K562 (cell line): ENCODE results near the gene ATOH1. TPM values are rescaled to one million over a fixed set of nuclear protein-coding genes. Genes with fewer than 3 reads are reported as not detected.

Experiments
- ATAC-seq: fragments of 200-7000 bp; cut with Tn5 transposase; 3 replicates; pipeline ENCODE4 v1.9.1; 2020; ENCODE audit warnings: moderate library complexity
- BruUV-seq: library from RNA; stranded (reverse); fragments of 400-500 nt; replicated peaks from 2 replicates; lab custom pipeline; 2021; lab: Mats Ljungman, UMichigan
- CTCF ChIA-PET: fragments of 300-600 bp; formaldehyde crosslinking; extraction: SDS; loops from one replicate; lab custom pipeline; 2021; ENCODE audit warnings: low intra/inter-chr PET ratio; lab: Yijun Ruan, JAX
- POLR2A ChIA-PET: fragments of 300-600, 350-650 bp; sonication (Branson Sonifier 250); formaldehyde crosslinking; extraction: SDS; loops from one replicate; lab custom pipeline; 2021; ENCODE audit warnings: antibody characterized with exemption, inconsistent platforms; lab: Yijun Ruan, JAX
- DNase-seq, 4 experiments: peaks; one replicate each; pipeline versions ENCODE4 v3.0.0 to v3.0.0-alpha.2; 2011 to 2018; ENCODE audit warnings: low spot score in 3 of 4, mixed read lengths in 3 of 4; ENCODE audit errors: extremely low read depth in 1 of 4
- FAIRE-seq: peaks from 2 replicates; lab custom pipeline; 2011; peaks lifted over from hg19 to GRCh38; lab: Jason Lieb, UNC
- H2AFZ ChIP-seq: 2 replicates; pipeline ENCODE4 v1.6.0; 2011; ENCODE audit warnings: low read depth, low read length, control low read depth, inconsistent platforms
- H3K27ac ChIP-seq: fragments of 200-600 bp; 3 replicates; pipeline ENCODE4 v1.8.0; 2011; ENCODE audit warnings: low read depth, mild to moderate bottlenecking, control low read depth, inconsistent platforms, low read length, moderate library complexity, mixed read lengths; ENCODE audit errors: extremely low read depth
- H3K27me3 ChIP-seq, 2 experiments: fragments of 300-600 bp in 1 of 2; 2 replicates in 1 of 2; 3 replicates in 1 of 2; pipeline versions ENCODE4 v1.6.0 to v1.8.0; 2011; ENCODE audit warnings: inconsistent platforms in 2 of 2, low read length in 2 of 2, mild to moderate bottlenecking in 1 of 2, mixed read lengths in 1 of 2, moderate library complexity in 1 of 2; ENCODE audit not compliant: control insufficient read depth in 2 of 2, insufficient read depth in 2 of 2
- H3K36me3 ChIP-seq: fragments of 300-600 bp; 3 replicates; pipeline ENCODE4 v1.8.0; 2011; ENCODE audit warnings: mild to moderate bottlenecking, low read length, inconsistent platforms; ENCODE audit not compliant: control insufficient read depth, insufficient read depth
- H3K4me1 ChIP-seq, 2 experiments: fragments of 200-600 bp in 1 of 2; replicated peaks in 1 of 2; 2 replicates in 1 of 2; 3 replicates in 1 of 2; pipeline versions ENCODE4 v1.5.1 to v1.8.0; 2011; ENCODE audit warnings: inconsistent platforms in 2 of 2, low read length in 2 of 2, mild to moderate bottlenecking in 1 of 2, mixed read lengths in 1 of 2, moderate library complexity in 1 of 2; ENCODE audit not compliant: control insufficient read depth in 2 of 2, insufficient read depth in 2 of 2
- H3K4me2 ChIP-seq: 2 replicates; pipeline ENCODE4 v1.6.1; 2011; ENCODE audit warnings: low read length, control low read depth, inconsistent platforms, mixed read lengths; ENCODE audit not compliant: insufficient read depth
- H3K4me3 ChIP-seq: fragments of 200-600 bp; sonication (generic), shearing (Covaris generic); 2 replicates; pipeline ENCODE4 v1.5.1; 2016; ENCODE audit warnings: control low read depth, inconsistent platforms
- H3K79me2 ChIP-seq: fragments of 200-600 bp; 3 replicates; pipeline ENCODE4 v1.8.0; 2011; ENCODE audit warnings: low read length, inconsistent platforms; ENCODE audit not compliant: control insufficient read depth, insufficient read depth
- H3K9ac ChIP-seq, 2 experiments: 2 replicates each; pipeline versions ENCODE4 v1.6.0 to v1.6.1; 2011; ENCODE audit warnings: low read depth in 2 of 2, low read length in 2 of 2, control low read depth in 1 of 2, inconsistent platforms in 1 of 2, mild to moderate bottlenecking in 1 of 2, mixed read lengths in 1 of 2; ENCODE audit not compliant: insufficient read depth in 1 of 2
- H3K9me1 ChIP-seq: one replicate; pipeline ENCODE4 v1.6.0; 2011; ENCODE audit warnings: inconsistent platforms, mild to moderate bottlenecking, low read length, moderate library complexity; ENCODE audit not compliant: control insufficient read depth, insufficient read depth
- H3K9me3 ChIP-seq: replicated peaks from 2 replicates; pipeline ENCODE4 v1.5.1; 2011; ENCODE audit warnings: low read depth, low read length, inconsistent platforms; ENCODE audit not compliant: control insufficient read depth, insufficient read depth
- H4K20me1 ChIP-seq: replicated peaks from 2 replicates; pipeline ENCODE4 v1.6.1; 2011; ENCODE audit warnings: low read length, inconsistent platforms, mixed read lengths; ENCODE audit not compliant: control insufficient read depth, insufficient read depth
- CREM ChIP-seq: IDR thresholded peaks from 2 replicates; pipeline ENCODE4 v1.6.1; 2014; ENCODE audit warnings: antibody characterized with exemption, low read depth
- ETV1 ChIP-seq: fragments of 450-650 bp; conservative IDR thresholded peaks from 2 replicates; pipeline ENCODE4 v1.6.1; 2016; ENCODE audit warnings: missing genetic modification characterization, control low read depth, low read depth, missing compliant biosample characterization
- HMGXB4 ChIP-seq: sonication (generic); formaldehyde crosslinking; IDR thresholded peaks from 2 replicates; pipeline ENCODE4 v1.8.1; 2023; ENCODE audit warnings: mild to moderate bottlenecking, missing genetic modification reagents
- HOXB6 ChIP-seq: fragments of 250-450 bp; sonication (Bioruptor Pico); IDR thresholded peaks from 2 replicates; pipeline ENCODE4 v1.5.1; 2022; ENCODE audit warnings: mild to moderate bottlenecking, borderline replicate concordance
- LEF1 ChIP-seq: fragments of 450-650 bp; IDR thresholded peaks from 2 replicates; pipeline ENCODE4 v1.6.1; 2016; ENCODE audit warnings: mild to moderate bottlenecking
- MTA2 ChIP-seq: fragments of 450-650 bp; IDR thresholded peaks from 2 replicates; pipeline ENCODE4 v1.6.1; 2016; ENCODE audit warnings: low read depth
- NCOR1 ChIP-seq: fragments of 450-650 bp; IDR thresholded peaks from 2 replicates; pipeline ENCODE4 v1.6.1; 2016; ENCODE audit warnings: mild to moderate bottlenecking, moderate library complexity
- NFATC3 ChIP-seq: fragments of 450-650 bp; IDR thresholded peaks from 2 replicates; pipeline ENCODE4 v1.6.1; 2017; ENCODE audit warnings: mild to moderate bottlenecking
- PRPF4 ChIP-seq: fragments of 200-400 bp; formaldehyde crosslinking; IDR thresholded peaks from one replicate; pipeline ENCODE4 v1.6.1; 2017; ENCODE audit warnings: low read length, low read depth, mild to moderate bottlenecking; ENCODE audit not compliant: insufficient read depth, poor library complexity, severe bottlenecking
- TSC22D4 ChIP-seq: fragments of 450-650 bp; IDR thresholded peaks from 2 replicates; pipeline ENCODE4 v1.6.1; 2016; ENCODE audit warnings: missing genetic modification characterization, missing biosample characterization, control low read depth
- ZHX1 ChIP-seq: fragments of 150-350 bp; conservative IDR thresholded peaks from 2 replicates; pipeline ENCODE4 v1.6.1; 2014; ENCODE audit warnings: low read length
- ZNF224 ChIP-seq: sonication (generic); formaldehyde crosslinking; IDR thresholded peaks from 2 replicates; pipeline ENCODE4 v1.8.0; 2022; ENCODE audit warnings: mild to moderate bottlenecking, missing genetic modification reagents
- ZNF3 ChIP-seq: fragments of 250-450 bp; sonication (Bioruptor Pico); IDR thresholded peaks from 2 replicates; pipeline ENCODE4 v1.5.0; 2021; ENCODE audit warnings: mild to moderate bottlenecking, moderate library complexity
- WGBS: fragments of 100-300 bp; shearing (Covaris generic); methylation state at CpG from one replicate; pipeline ENCODE4 v1.1.6; 2016; ENCODE audit warnings: low coverage, mixed read lengths; ENCODE audit not compliant: insufficient coverage; ENCODE audit errors: missing lambda C conversion rate; 5-methylcytosine and 5-hydroxymethylcytosine counted together
- in situ Hi-C: fragments of 300-500 bp; cut with MboI; formaldehyde crosslinking; loops from 4 replicates; pipeline ENCODE4 v1.15.0; 2018; ENCODE audit warnings: inconsistent platforms, mixed read lengths
- intact Hi-C: fragments of 100-400 bp; cut with micrococcal nuclease; formaldehyde crosslinking; loops from 2 replicates; pipeline ENCODE4 v1.14.2; 2022
- polyA plus RNA-seq, 8 experiments: library from polyadenylated mRNA; depleted of rRNA in 4 of 8; stranded (reverse) in 5 of 8; unstranded in 3 of 8; fragments of >200 nt; fragmentation: Nextera tagmentation in 2 of 8; fragmentation: Illumina TruSeq in 1 of 8; extraction: Ambion mirVana in 2 of 8; extraction: Trizol in 1 of 8; gene quantifications; 2 replicates each; pipeline versions ENCODE4 v1.2.1 to v1.2.3, GENCODE V29; 2011 to 2014; ENCODE audit warnings: inconsistent platforms in 1 of 8, missing spikeins in 1 of 8
- total RNA-seq, 7 experiments: library from RNA; depleted of rRNA in 6 of 7; stranded (reverse); fragments of >200 nt in 6 of 7; fragmentation: Illumina TruSeq in 2 of 7; extraction: Trizol in 2 of 7; gene quantifications; 2 replicates each; pipeline versions ENCODE4 v1.2.1 to v1.2.3, GENCODE V29; 2011 to 2021; ENCODE audit warnings: low replicate concordance in 1 of 7

Gene ATOH1
- total and polyA plus RNA-seq, 9 of the 15 experiments (the other 6 are each of a cell fraction or from before 2014, with no cell fraction given): not detected

- TF ChIP-seq HMGXB4 (CRISPR knock-in tag) (no peak), ZNF3 (CRISPR knock-in tag) (no peak), PRPF4 (no peak), ZHX1 (no peak)
Observed at GRCh38 chr4:93878566-93878965, 50.0 kb downstream of the ATOH1 start (continued).

DNA sequence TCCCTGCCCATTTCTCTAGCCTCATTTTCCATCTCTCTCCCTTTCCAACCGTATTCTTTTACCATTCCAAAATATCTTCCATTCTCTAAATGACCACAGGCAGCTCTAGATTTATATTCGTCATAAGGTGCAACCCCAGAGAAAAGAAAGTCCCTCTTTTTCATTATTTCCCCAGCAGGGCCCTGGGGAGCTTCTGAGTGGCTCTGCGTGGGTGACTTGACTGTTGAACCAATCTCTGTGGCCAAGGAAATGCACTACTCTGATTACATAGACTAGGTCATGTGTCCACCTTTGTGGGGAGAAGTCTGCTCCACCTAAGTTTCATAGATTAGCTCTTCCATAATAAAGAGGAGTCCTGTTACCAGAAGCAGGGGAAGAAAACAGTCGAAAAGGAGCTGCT, 51.4 kb downstream of the ATOH1 start:
- Histone ChIP-seq H3K4me3 (no peak overlapping the region), H2AFZ (no peak overlapping the region), H3K27ac (no peak overlapping the region), H3K4me2 (no peak overlapping the region), H3K36me3 (no peaks in the 10 kb centered on the region), H3K9me1 (no peaks in the 10 kb centered on the region), H3K27me3 (no peaks in the 10 kb centered on the region), H3K79me2 (no peaks in the 10 kb centered on the region), H3K9me3 (no peaks in the 10 kb centered on the region), H3K9ac (no peak overlapping the region), H3K4me1 (no peaks in the 10 kb centered on the region), H4K20me1 (no peaks in the 10 kb centered on the region)
- WGBS: 0% methylated on average over 4 of the region's 4 CpGs
- FAIRE-seq (no peak), ATAC-seq (no peak), DNase-seq (no peak)
- no TSS peak for BruUV-seq
- no peak for TF ChIP-seq NCOR1
- TF ChIP-seq ETV1: no peak
- no peak for TF ChIP-seq NFATC3
- no peak for TF ChIP-seq TSC22D4 (tag)
- TF ChIP-seq HOXB6: no peak
- no peak for TF ChIP-seq CREM
- TF ChIP-seq LEF1: no peak
- TF ChIP-seq MTA2: no peak
- TF ChIP-seq ZNF224: no peak
- CTCF ChIA-PET: no interaction called here
- POLR2A ChIA-PET: no interaction called here
- intact Hi-C loops (no loop called here), in situ Hi-C loops (no loop called here)
